Measurements from ENCODE around the gene NXT2. TPM values are rescaled to one million over a fixed set of nuclear protein-coding genes. Genes with fewer than 3 reads are reported as not detected.

NXT2 gene
- total and polyA plus RNA-seq, 9 of the 15 experiments (the other 6 are each of a cell fraction or from before 2014, with no cell fraction given), result 6.1 to 29.6 (median 14.2) TPM

GRCh38 chrX:109536439-109537323 lies at the start of gene NXT2 (continued):
- peak; percentile 29; the same call in 1 of the 2 replicates for TF ChIP-seq GMEB1 (CRISPR knock-in tag; IDR thresholded peaks at IDR 0.05)
- no peak for TF ChIP-seq XRCC4 (IDR thresholded peaks at IDR 0.05; ENCODE audit: extremely low read depth, insufficient read depth, insufficient read length)
- peak; percentile 97 for TF ChIP-seq SIN3B (IDR thresholded peaks at IDR 0.05; ENCODE audit: low read depth)
- peak; percentile 35; the same call in 1 of the 2 replicates for TF ChIP-seq CBX1 (IDR thresholded peaks at IDR 0.05; ENCODE audit: low read depth)
- no peak for TF ChIP-seq ZNF124 (CRISPR knock-in tag; IDR thresholded peaks at IDR 0.05)
- TF ChIP-seq CTBP1 (IDR thresholded peaks at IDR 0.05; ENCODE audit: borderline replicate concordance), result peak; percentile 27; the same call in 1 of the 2 replicates
- TF ChIP-seq PYGO2 (tag; IDR thresholded peaks at IDR 0.05), result no peak
- peak; percentile 68; the same call in 1 of the 2 replicates for TF ChIP-seq POLR2H (tag; IDR thresholded peaks at IDR 0.05; ENCODE audit: low read depth)
- no peak for TF ChIP-seq HDAC6 (IDR thresholded peaks at IDR 0.05; ENCODE audit: low read depth, low read length)
- TF ChIP-seq KAT8 (IDR thresholded peaks at IDR 0.05; ENCODE audit: low read depth), result peak; percentile 65; the same call in 1 of the 2 replicates
- peak; percentile 76 for TF ChIP-seq EP400 (IDR thresholded peaks at IDR 0.05)
- peak; percentile 65; the same call in 1 of the 2 replicates for TF ChIP-seq ATF7 (IDR thresholded peaks at IDR 0.05)
- 0 out of 4 replicates have a peak, but pooled peaks of 1 of the 2 experiments have one; percentile 26 for TF ChIP-seq ETV6 (IDR thresholded peaks at IDR 0.05; ENCODE audit: borderline replicate concordance in 1 of 2, low read depth in 2 of 2, low read length in 1 of 2)
- TF ChIP-seq ETV6 (CRISPR knock-in tag; IDR thresholded peaks at IDR 0.05; ENCODE audit: borderline replicate concordance), result no peak
- no peak for TF ChIP-seq PML (IDR thresholded peaks at IDR 0.05; ENCODE audit: low read length)
- no peak for TF ChIP-seq ERF (CRISPR knock-in tag; IDR thresholded peaks at IDR 0.05)
- TF ChIP-seq ZNF165 (CRISPR knock-in tag; IDR thresholded peaks at IDR 0.05; ENCODE audit: borderline replicate concordance), result no peak
- TF ChIP-seq MTA3 (IDR thresholded peaks at IDR 0.05; ENCODE audit: borderline replicate concordance), result peak; percentile 70; the same call in 1 of the 2 replicates
- TF ChIP-seq TRIM24 (IDR thresholded peaks at IDR 0.05), result peak in 1 of 2 experiments; percentile 98; a peak in 2 of 4 replicates
- no peak for TF ChIP-seq ZNF146 (CRISPR knock-in tag; IDR thresholded peaks at IDR 0.05; ENCODE audit: unreplicated experiment)
- TF ChIP-seq SMC3 (conservative IDR thresholded peaks at IDR 0.05; ENCODE audit: insufficient read depth, low read depth, low read length), result no peak
- TF ChIP-seq TAF1 (IDR thresholded peaks at IDR 0.05; ENCODE audit: control insufficient read depth, extremely low read depth, insufficient read depth, low read length, severe bottlenecking), result peak; percentile 76
- TF ChIP-seq PTBP1 (IDR thresholded peaks at IDR 0.05; ENCODE audit: low read depth, low read length), result no peak
- TF ChIP-seq SRSF7 (optimal IDR thresholded peaks at IDR 0.05; ENCODE audit: low read depth, low read length), result no peak
- TF ChIP-seq ZNF395 (CRISPR knock-in tag; IDR thresholded peaks at IDR 0.05), result peak; percentile 66
- TF ChIP-seq NR4A1 (CRISPR knock-in tag; IDR thresholded peaks at IDR 0.05), result no peak
- TF ChIP-seq NR4A1 (tag; IDR thresholded peaks at IDR 0.05), result no peak
